ENCODE measurements around the gene PCSK6. TPM values are rescaled to one million over a fixed set of nuclear protein-coding genes. Genes with fewer than 3 reads are reported as not detected.
A peak's percentile ranks its signal among the peaks of the same experiment; 100 is the strongest.

PCSK6 gene
- total RNA-seq, 1 donor from 2014 or later: 16.6 TPM

- Histone ChIP-seq H3K4me1 (peaks cover 40% of the 10 kb centered on the region), H3K27me3 (no peaks in the 10 kb centered on the region), H3K9me3 (no peaks in the 10 kb centered on the region), H3K27ac (no peak overlapping the region), H3K4me3 (no peak overlapping the region), H3K36me3 (no peaks in the 10 kb centered on the region)
- ATAC-seq (no peak), DNase-seq (no peak)
- intact Hi-C loops (cut with DNase I): no loop called here
- TF ChIP-seq CTCF (IDR thresholded peaks at IDR 0.05): no peak
Observed at GRCh38 chr15:101448336-101448735, 41.2 kb downstream of the PCSK6 start.

GRCh38 chr15:101447561-101448071, 41.9 kb downstream of the PCSK6 start:
- H3K9me3 ChIP-seq: no peaks in the 10 kb centered on the region
- intact Hi-C loops (cut with DNase I): no loop called here
- no peak for DNase-seq

GRCh38 chr15:101447168-101447533, 42.4 kb downstream of the PCSK6 start:
- H3K9me3 ChIP-seq: no peaks in the 10 kb centered on the region
- intact Hi-C loops (cut with DNase I): no loop called here
- no peaks in the 10 kb centered on the region for H3K36me3 ChIP-seq
- ATAC-seq: no peak
- no peak overlapping the region for H3K4me3 ChIP-seq
- peaks cover 36% of the 10 kb centered on the region for H3K4me1 ChIP-seq
- no peak for TF ChIP-seq CTCF (IDR thresholded peaks at IDR 0.05)
- no peak for DNase-seq
- peak overlapping the region; percentile 1 for H3K27ac ChIP-seq
- no peaks in the 10 kb centered on the region for H3K27me3 ChIP-seq

More at GRCh38 chr15:101447561-101448071, 41.9 kb downstream of the PCSK6 start:
- no peaks in the 10 kb centered on the region for H3K27me3 ChIP-seq
- peaks cover 40% of the 10 kb centered on the region for H3K4me1 ChIP-seq
- H3K27ac ChIP-seq: no peak overlapping the region
- no peak for ATAC-seq
- no peak overlapping the region for H3K4me3 ChIP-seq
- TF ChIP-seq CTCF (IDR thresholded peaks at IDR 0.05): no peak
- no peaks in the 10 kb centered on the region for H3K36me3 ChIP-seq

GRCh38 chr15:101446518-101447167, 42.9 kb downstream of the PCSK6 start:
- peaks cover 31% of the 10 kb centered on the region for H3K4me1 ChIP-seq
- no peak for ATAC-seq
- no peak for DNase-seq
- H3K9me3 ChIP-seq: no peaks in the 10 kb centered on the region
- H3K27me3 ChIP-seq: no peaks in the 10 kb centered on the region
- H3K4me3 ChIP-seq: no peak overlapping the region
- H3K27ac ChIP-seq: peak overlapping the region; percentile 1
- intact Hi-C loops (cut with DNase I): no loop called here
- H3K36me3 ChIP-seq: no peaks in the 10 kb centered on the region
- TF ChIP-seq CTCF (IDR thresholded peaks at IDR 0.05): no peak

- no peak for TF ChIP-seq CTCF (IDR thresholded peaks at IDR 0.05)
- intact Hi-C loops (cut with DNase I): no loop called here
- ATAC-seq (peak; percentile 61), DNase-seq (no peak)
- peak overlapping the region; percentile 52 for H3K27ac ChIP-seq
- H3K4me3 ChIP-seq: no peak overlapping the region
- no peaks in the 10 kb centered on the region for H3K27me3 ChIP-seq
- H3K4me1 ChIP-seq: peaks cover 24% of the 10 kb centered on the region
- H3K36me3 ChIP-seq: no peaks in the 10 kb centered on the region
- H3K9me3 ChIP-seq: no peaks in the 10 kb centered on the region
Observed at GRCh38 chr15:101445562-101446517, 43.7 kb downstream of the PCSK6 start.
